SK-N-SH (cell line): ENCODE data around the gene COL4A6.

Experiments
- CTCF ChIP-seq: fragments of 200-600 bp; sonication (generic); IDR thresholded peaks from 2 replicates; pipeline ENCODE4 v1.6.1; 2017; ENCODE audit warnings: antibody characterized with exemption, mild to moderate bottlenecking, moderate library complexity
- MAX ChIP-seq: IDR thresholded peaks from 2 replicates; pipeline ENCODE4 v1.4.0; 2012; ENCODE audit warnings: low read depth
- PBX3 ChIP-seq: IDR thresholded peaks from 2 replicates; pipeline ENCODE4; 2012
- POLR2AphosphoS5 ChIP-seq: IDR thresholded peaks from 2 replicates; pipeline ENCODE4 v1.6.1; 2012; ENCODE audit warnings: low read depth, low read length
- TEAD4 ChIP-seq: IDR thresholded peaks from 2 replicates; pipeline ENCODE4 v1.4.0; 2012; ENCODE audit warnings: mild to moderate bottlenecking, borderline replicate concordance; ENCODE audit not compliant: insufficient read depth

GRCh38 chrX:108306086-108306485 is 132.1 kb downstream of the COL4A6 start:
- TF ChIP-seq CTCF (no peak), TEAD4 (no peak), MAX (no peak), POLR2AphosphoS5 (no peak), PBX3 (no peak)
